NCI-H2196 treated with DMSO at 0.1 percent for 48 hours (cell line): ENCODE data around the gene WDR89.
"Not testable (repeated sequence)": the region's sequence is repeated elsewhere in the genome, so short reads cannot be mapped to it uniquely, and the experiment has no call there.

ENCODE experiments used
- DNase-seq: peaks from one replicate; lab custom pipeline; 2025; ENCODE audit not compliant: unreplicated experiment; lab: John Stamatoyannopoulos, UW

The WDR89 gene

GRCh38 chr14:63598807-63599206 is 42.9 kb downstream of the WDR89 start:
- DNase-seq = no peak

DNA sequence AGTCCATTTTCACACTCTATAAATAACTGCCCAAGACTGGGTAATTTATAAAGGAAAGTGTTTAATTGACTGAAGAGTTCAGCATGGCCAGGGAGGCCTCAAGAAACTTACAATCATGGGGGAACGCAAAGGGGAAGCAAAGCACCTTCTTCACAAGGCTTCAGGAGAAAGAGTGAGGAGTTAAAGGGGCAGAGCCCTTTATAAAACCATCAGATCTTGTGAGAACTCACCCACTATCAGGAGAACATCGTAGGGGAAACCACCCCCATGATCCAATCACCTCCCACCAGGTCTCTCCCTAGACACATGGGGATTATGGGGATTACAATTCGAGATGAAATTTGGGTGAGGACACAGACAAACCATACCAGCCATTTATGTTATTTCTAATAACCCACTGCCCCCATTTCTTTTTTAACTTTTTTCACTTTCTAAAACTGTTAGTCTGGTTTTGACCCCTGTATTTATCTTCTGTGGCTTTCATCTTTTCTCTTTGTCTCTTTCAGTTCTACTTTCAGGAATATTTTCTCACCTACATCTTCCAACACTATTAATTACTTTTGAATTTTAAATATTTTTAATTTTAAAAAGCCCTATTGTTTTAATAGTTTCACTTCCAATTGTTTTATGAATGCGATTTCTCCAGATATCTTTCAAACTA is 44.5 kb downstream of the WDR89 start:
- DNase-seq = no peak

- no peak for DNase-seq
Observed at GRCh38 chr14:63594455-63595372, 47.0 kb downstream of the WDR89 start.

DNA sequence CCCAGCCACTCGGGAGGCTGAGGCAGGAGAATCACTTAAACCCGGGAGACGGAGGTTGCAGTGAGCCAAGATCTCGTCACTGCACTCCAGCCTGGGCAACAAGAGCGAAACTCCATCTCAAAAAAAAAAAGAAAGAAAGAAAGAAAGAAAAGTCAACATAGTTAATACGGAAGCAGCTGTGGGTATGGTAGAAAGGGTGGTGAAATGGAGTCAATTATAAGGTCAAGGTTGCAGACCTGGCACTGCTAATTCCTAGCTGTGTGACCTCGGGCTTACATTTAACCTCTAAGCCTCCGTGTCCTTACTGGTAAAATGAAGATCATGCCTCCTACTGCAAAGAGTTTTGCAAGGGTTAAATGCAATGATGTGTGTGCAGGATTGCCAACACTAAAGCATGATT is 58.6 kb downstream of the WDR89 start:
- not testable (repeated sequence) for DNase-seq

DNA sequence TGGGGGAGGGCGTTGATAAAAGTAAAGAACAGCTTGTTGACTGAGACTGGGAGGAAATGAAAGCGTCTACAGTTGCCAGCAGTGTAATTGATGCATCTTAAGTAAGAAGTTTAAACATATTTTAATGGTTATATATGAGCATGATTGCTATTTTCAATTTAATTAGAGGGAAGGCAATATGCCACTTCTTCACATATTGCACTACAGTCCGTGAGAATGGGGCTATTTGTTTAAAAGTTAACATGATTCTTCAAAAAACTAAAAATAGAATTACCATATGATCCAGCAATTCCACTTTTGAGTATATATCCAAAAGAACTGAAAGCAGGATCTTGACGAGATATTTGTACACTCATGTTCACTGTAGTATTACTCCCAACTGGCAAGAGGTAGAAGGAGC is 60.2 kb downstream of the WDR89 start:
- no peak for DNase-seq

- no peak for DNase-seq
Observed at GRCh38 chr14:63578300-63578699, 63.4 kb downstream of the WDR89 start.

- no peak for DNase-seq
Observed at GRCh38 chr14:63573581-63573980, 68.1 kb downstream of the WDR89 start.

DNA sequence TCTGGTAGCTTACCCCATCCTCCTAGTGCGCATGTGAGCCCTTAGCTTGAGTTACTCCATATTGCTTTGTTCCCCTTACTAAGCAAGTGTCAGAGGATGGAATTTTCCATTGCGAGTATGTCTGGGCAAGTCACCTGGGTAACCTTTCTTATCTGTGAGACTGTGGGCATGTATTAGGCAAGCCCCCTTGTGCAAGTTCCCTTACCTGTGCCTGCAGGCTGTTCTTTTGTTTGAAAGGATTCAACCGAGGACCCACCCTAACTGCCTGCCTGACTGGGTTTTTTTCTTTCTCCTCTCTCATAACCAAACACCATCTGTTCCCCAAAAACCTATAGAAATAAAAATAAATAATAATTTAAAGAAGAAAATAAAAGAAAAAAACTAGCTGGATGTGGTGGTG is 76.2 kb downstream of the WDR89 start:
- DNase-seq = no peak

DNA sequence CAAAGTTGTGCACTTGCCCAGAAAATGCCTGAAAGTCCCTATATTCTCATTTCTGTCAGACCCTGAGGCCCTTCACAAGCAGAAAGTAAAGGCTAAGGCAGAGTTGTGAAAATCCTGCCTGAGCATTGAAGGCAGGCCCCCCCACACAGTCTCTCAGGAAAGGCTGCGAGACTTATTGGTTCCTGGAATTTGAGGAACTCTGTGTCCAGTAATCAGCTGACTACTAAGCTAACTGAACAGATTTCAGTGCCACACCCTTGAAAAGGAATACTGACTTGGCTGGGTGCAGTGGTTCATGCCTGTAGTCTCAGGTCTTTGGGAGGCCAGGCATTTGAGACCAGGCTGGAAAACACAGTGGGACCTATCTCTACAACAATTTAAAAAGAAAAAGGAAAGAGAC is 77.4 kb downstream of the WDR89 start:
- DNase-seq = no peak

GRCh38 chr14:63563370-63564026 is 78.2 kb downstream of the WDR89 start:
- DNase-seq = no peak

- DNase-seq = no peak
Observed at GRCh38 chr14:63562405-63562804, 79.3 kb downstream of the WDR89 start.

GRCh38 chr14:63555572-63555971 is 86.1 kb downstream of the WDR89 start:
- no peak for DNase-seq

DNA sequence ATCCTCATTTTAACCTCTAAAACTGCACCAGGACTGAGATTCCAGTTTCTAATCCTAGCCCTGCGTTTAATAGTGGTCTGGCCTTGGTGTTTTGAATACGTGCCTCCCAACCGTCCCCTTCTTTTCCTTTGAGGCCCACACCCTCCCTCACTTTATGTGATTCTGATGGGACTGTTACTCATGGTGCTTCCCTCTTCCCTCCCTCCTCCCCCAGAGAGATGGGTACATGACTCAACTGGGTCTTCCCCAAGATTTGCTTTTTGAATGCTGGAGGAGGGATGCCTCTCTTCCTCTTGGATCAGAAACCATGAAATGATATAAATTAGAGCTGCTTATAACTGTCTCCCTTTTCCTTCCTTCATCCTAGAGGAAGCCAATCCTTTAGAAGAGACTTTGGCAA is 90.3 kb downstream of the WDR89 start:
- no peak for DNase-seq

GRCh38 chr14:63547798-63548335 is 93.8 kb downstream of the WDR89 start:
- no peak for DNase-seq
